H9 (cell line): ENCODE results near the gene RNF125. TPM values are rescaled to one million over a fixed set of nuclear protein-coding genes. Genes with fewer than 3 reads are reported as not detected.

Experiments
- DNase-seq: peaks from one replicate; pipeline ENCODE4 v3.0.0-alpha.2; 2017
- H2AFZ ChIP-seq: one replicate; pipeline ENCODE4 v1.6.1; 2013; ENCODE audit warnings: mild to moderate bottlenecking, low read length, control low read depth, moderate library complexity
- H2AK5ac ChIP-seq: 2 replicates; pipeline ENCODE4 v1.6.1; 2013; ENCODE audit warnings: low read length, control low read depth, mixed read lengths; ENCODE audit not compliant: insufficient read length
- H2BK120ac ChIP-seq: one replicate; pipeline ENCODE4 v1.6.1; 2013; ENCODE audit warnings: low read depth, mild to moderate bottlenecking, low read length, control low read depth, inconsistent platforms; ENCODE audit not compliant: poor library complexity, severe bottlenecking
- H2BK12ac ChIP-seq: 2 replicates; pipeline ENCODE4 v1.6.1; 2013; ENCODE audit warnings: low read length, control low read depth, mixed read lengths, low read depth; ENCODE audit not compliant: insufficient read length
- H2BK15ac ChIP-seq: 2 replicates; pipeline ENCODE4 v1.6.1; 2013; ENCODE audit warnings: low read depth, low read length, control low read depth
- H2BK20ac ChIP-seq: one replicate; pipeline ENCODE4 v1.6.1; 2013; ENCODE audit warnings: low read depth, mild to moderate bottlenecking, low read length, control low read depth, inconsistent platforms; ENCODE audit not compliant: poor library complexity, severe bottlenecking
- H2BK5ac ChIP-seq: 2 replicates; pipeline ENCODE4 v1.6.1; 2013; ENCODE audit warnings: low read length, control low read depth, mixed read lengths; ENCODE audit not compliant: insufficient read length
- H3K14ac ChIP-seq: 2 replicates; pipeline ENCODE4 v1.6.1; 2013; ENCODE audit warnings: low read length, control low read depth; ENCODE audit not compliant: insufficient read depth
- H3K18ac ChIP-seq: 2 replicates; pipeline ENCODE4 v1.6.1; 2013; ENCODE audit warnings: low read depth, mild to moderate bottlenecking, mixed read lengths, low read length, control low read depth; ENCODE audit not compliant: insufficient read length
- H3K23ac ChIP-seq: 2 replicates; pipeline ENCODE4 v1.6.1; 2013; ENCODE audit warnings: low read length, control low read depth, mixed read lengths, low read depth; ENCODE audit not compliant: insufficient read length
- H3K23me2 ChIP-seq: 2 replicates; pipeline ENCODE4 v1.6.1; 2013; ENCODE audit warnings: low read depth, mild to moderate bottlenecking, mixed read lengths, low read length, control low read depth; ENCODE audit not compliant: insufficient read length, poor library complexity, severe bottlenecking
- H3K27ac ChIP-seq: 2 replicates; pipeline ENCODE4 v1.5.1; 2013; ENCODE audit warnings: low read length, control low read depth, mixed read lengths, low read depth; ENCODE audit not compliant: insufficient read length
- H3K27me3 ChIP-seq: 2 replicates; pipeline ENCODE4 v1.6.1; 2013; ENCODE audit warnings: low read length, control low read depth, inconsistent platforms; ENCODE audit not compliant: insufficient read depth
- H3K4ac ChIP-seq: 2 replicates; pipeline ENCODE4 v1.6.1; 2013; ENCODE audit warnings: low read depth, mild to moderate bottlenecking, control low read depth, inconsistent platforms, low read length, moderate library complexity
- H3K4me1 ChIP-seq: 2 replicates; pipeline ENCODE4 v1.6.1; 2013; ENCODE audit warnings: low read length, control low read depth, inconsistent platforms; ENCODE audit not compliant: insufficient read depth
- H3K4me2 ChIP-seq: 2 replicates; pipeline ENCODE4 v1.6.1; 2013; ENCODE audit warnings: low read length, control low read depth, mixed read lengths; ENCODE audit not compliant: insufficient read length, insufficient read depth
- H3K56ac ChIP-seq: 2 replicates; pipeline ENCODE4 v1.6.1; 2013; ENCODE audit warnings: low read depth, mild to moderate bottlenecking, mixed read lengths, low read length, control low read depth; ENCODE audit not compliant: insufficient read length
- H3K79me1 ChIP-seq: 2 replicates; pipeline ENCODE4 v1.6.1; 2013; ENCODE audit warnings: low read depth, mild to moderate bottlenecking, moderate library complexity, low read length, control low read depth, inconsistent platforms; ENCODE audit not compliant: insufficient read depth, poor library complexity, severe bottlenecking
- H3K79me2 ChIP-seq: 2 replicates; pipeline ENCODE4 v1.6.1; 2013; ENCODE audit warnings: low read length, control low read depth, inconsistent platforms; ENCODE audit not compliant: insufficient read depth
- H3K9ac ChIP-seq: 2 replicates; pipeline ENCODE4 v1.6.1; 2013; ENCODE audit warnings: low read length, control low read depth, mixed read lengths; ENCODE audit not compliant: insufficient read length; ENCODE audit errors: extremely low read depth
- H3K9me3 ChIP-seq: one replicate; pipeline ENCODE4 v1.6.1; 2013; ENCODE audit warnings: low read depth, low read length, inconsistent platforms; ENCODE audit not compliant: control insufficient read depth
- H3T11ph ChIP-seq: one replicate; pipeline ENCODE4 v1.6.1; 2013; ENCODE audit warnings: mild to moderate bottlenecking, low read length, control low read depth, inconsistent platforms
- H4K20me1 ChIP-seq: one replicate; pipeline ENCODE4 v1.6.1; 2013; ENCODE audit not compliant: control insufficient read depth, insufficient read length, insufficient read depth
- H4K5ac ChIP-seq: 2 replicates; pipeline ENCODE4 v1.6.1; 2013; ENCODE audit warnings: low read depth, mild to moderate bottlenecking, mixed read lengths, low read length, control low read depth; ENCODE audit not compliant: insufficient read length
- H4K8ac ChIP-seq: replicated peaks from 2 replicates; pipeline ENCODE4 v1.6.1; 2013; ENCODE audit warnings: low read length, control low read depth, mixed read lengths, low read depth; ENCODE audit not compliant: insufficient read length
- H4K91ac ChIP-seq: 2 replicates; pipeline ENCODE4 v1.6.1; 2013; ENCODE audit warnings: low read depth, mild to moderate bottlenecking, moderate library complexity, mixed read lengths, low read length, control low read depth; ENCODE audit not compliant: insufficient read length
- H3K27ac Mint-ChIP-seq, 3 experiments: 2 replicates in 2 of 3; 3 replicates in 1 of 3; pipeline ENCODE4 v1.8.0; 2020 to 2021; ENCODE audit warnings: mixed read lengths in 3 of 3, mild to moderate bottlenecking in 1 of 3, moderate library complexity in 1 of 3
- H3K27me3 Mint-ChIP-seq: 2 replicates; pipeline ENCODE4 v1.8.0; 2021; ENCODE audit warnings: low read depth, mild to moderate bottlenecking, moderate library complexity, mixed read lengths
- H3K36me3 Mint-ChIP-seq, 3 experiments: 2 replicates in 2 of 3; 3 replicates in 1 of 3; pipeline ENCODE4 v1.8.0; 2020 to 2021; ENCODE audit warnings: low read depth in 3 of 3, mixed read lengths in 3 of 3; ENCODE audit not compliant: insufficient read depth in 1 of 3
- H3K4me1 Mint-ChIP-seq, 2 experiments: 2 replicates each; pipeline ENCODE4 v1.8.0; 2020; ENCODE audit warnings: mixed read lengths in 2 of 2
- H3K4me3 Mint-ChIP-seq, 2 experiments: 2 replicates in 1 of 2; 3 replicates in 1 of 2; pipeline ENCODE4 v1.8.0; 2020 to 2021; ENCODE audit warnings: mild to moderate bottlenecking in 2 of 2, mixed read lengths in 2 of 2, moderate library complexity in 1 of 2
- H3K9me3 Mint-ChIP-seq, 2 experiments: 2 replicates in 1 of 2; 3 replicates in 1 of 2; pipeline ENCODE4 v1.8.0; 2020; ENCODE audit warnings: mild to moderate bottlenecking in 2 of 2, mixed read lengths in 2 of 2, moderate library complexity in 1 of 2
- WGBS: extraction: QIAGEN DNeasy Blood & Tissue Kit; methylation state at CpG from one replicate; pipeline ENCODE4 v1.1.7; 2013; ENCODE audit warnings: missing lambda C conversion rate, low lambda C conversion rate, mixed read lengths; ENCODE audit not compliant: insufficient read length; ENCODE audit errors: extremely low coverage; 5-methylcytosine and 5-hydroxymethylcytosine counted together
- long read RNA-seq: library from polyadenylated mRNA; unstranded; transcript quantifications from one replicate; pipeline ENCODE4 v2.0.0, GENCODE V29; 2020
- total RNA-seq: library from RNA; stranded (reverse); gene quantifications from 2 replicates; pipeline ENCODE4 v1.2.1, GENCODE V29; 2021
- TF ChIP-seq, protein P1 (sequence below): fragments of 200-600 bp; sonication (generic); conservative IDR thresholded peaks from 3 replicates; pipeline ENCODE4 v1.8.0; 2021; ENCODE audit warnings: antibody characterized with exemption, mild to moderate bottlenecking

Gene RNF125
- total RNA-seq: 8.3 and 9.4 TPM in 2 replicates
- long read RNA-seq, full-length matches to known transcripts: 38 of 45 reads
- long read RNA-seq, partial matches to known transcripts: 0 of 45 reads
- long read RNA-seq, other reads (novel, unspliced or antisense): 7 of 45 reads

DNA sequence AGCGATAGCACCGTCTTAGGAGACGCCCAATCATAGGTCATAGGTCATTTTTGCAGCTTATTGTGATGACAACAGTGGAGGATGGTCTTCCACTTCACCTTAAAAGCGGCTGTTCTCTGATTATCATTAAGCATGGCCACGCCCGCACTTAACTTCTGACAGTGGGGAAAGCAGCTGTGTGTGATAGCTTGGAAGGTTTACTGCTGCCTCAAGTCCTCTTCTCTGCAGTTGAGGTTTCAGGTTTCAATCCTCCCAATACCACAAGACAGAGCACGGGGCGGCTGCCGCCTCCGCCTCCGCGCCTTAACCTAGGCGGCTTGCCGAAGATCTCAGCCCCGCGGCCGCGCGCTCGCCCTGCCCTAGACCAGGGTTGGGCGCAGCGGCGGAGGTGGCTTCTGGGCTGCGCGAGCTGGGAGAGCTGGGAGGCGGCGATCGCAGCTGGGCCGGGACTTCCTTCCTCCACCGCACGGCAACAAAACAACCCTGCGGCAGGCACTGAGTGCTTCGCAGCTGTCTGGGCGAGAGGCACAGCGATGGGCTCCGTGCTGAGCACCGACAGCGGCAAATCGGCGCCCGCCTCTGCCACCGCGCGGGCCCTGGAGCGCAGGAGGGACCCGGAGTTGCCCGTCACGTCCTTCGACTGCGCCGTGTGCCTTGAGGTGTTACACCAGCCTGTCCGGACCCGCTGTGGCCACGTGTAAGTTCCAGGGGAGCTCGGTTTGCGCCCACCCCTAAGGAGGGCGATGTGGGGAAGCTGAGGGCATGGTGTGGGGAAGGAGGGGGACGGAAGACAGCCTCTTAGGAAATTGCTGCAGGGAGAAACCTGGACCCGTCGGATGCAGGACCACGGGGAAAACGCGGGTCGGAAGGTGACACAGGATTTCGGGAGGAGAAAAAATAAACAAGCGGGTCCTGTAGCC lies at the start of gene RNF125:
RNF125 (plus strand) TSS at position 495 of the 920 bp plus-strand sequence; CDS start at position 534, 39 bp downstream.
- no peak within 1 kb of the TSS for H2AK5ac ChIP-seq
- peak; percentile 89 for DNase-seq
- no peak within 1 kb of the TSS for H2BK120ac ChIP-seq
- H3K9me3 Mint-ChIP-seq: no peaks in the 10 kb centered on the region
- H4K91ac ChIP-seq: no peak within 1 kb of the TSS
- peaks cover 26 to 31% of the 10 kb centered on the region in 2 experiments for H3K4me1 Mint-ChIP-seq
- no peak within 1 kb of the TSS for H2BK5ac ChIP-seq
- no peak within 1 kb of the TSS for H3K56ac ChIP-seq
- H4K5ac ChIP-seq: no peak within 1 kb of the TSS
- no CpG with 5 or more reads among the region's 66 CpGs for WGBS
- H3K23ac ChIP-seq: no peak within 1 kb of the TSS
- H3K14ac ChIP-seq: peak within 1 kb of the TSS; percentile 74
- H3K23me2 ChIP-seq: peaks cover 15% of the 10 kb centered on the region
- H3K27me3 Mint-ChIP-seq: peaks cover 16% of the 10 kb centered on the region
- H3K27me3 ChIP-seq: no peaks in the 10 kb centered on the region
- H3K4ac ChIP-seq: no peak within 1 kb of the TSS
- peak within 1 kb of the TSS in 2 of 3 experiments; percentile 88 to 98 for H3K27ac Mint-ChIP-seq
- no peak within 1 kb of the TSS for H3T11ph ChIP-seq
- H3K9me3 ChIP-seq: no peaks in the 10 kb centered on the region
- no peaks in the 10 kb centered on the region for H3K79me1 ChIP-seq
- H3K27ac ChIP-seq: no peak within 1 kb of the TSS
- H3K36me3 Mint-ChIP-seq: 0 out of 7 replicates have a peak, but pooled peaks cover 0 to 4% (median 0%) of the 10 kb centered on the region in 3 experiments
- H3K4me3 Mint-ChIP-seq: peak within 1 kb of the TSS; percentile 90 to 94
- H3K4me2 ChIP-seq: peak within 1 kb of the TSS; percentile 74
- H2BK20ac ChIP-seq: no peak within 1 kb of the TSS
- no peaks in the 10 kb centered on the region; the same call in 1 of the 2 replicates for H3K79me2 ChIP-seq
- peak within 1 kb of the TSS; percentile 67 for H3K9ac ChIP-seq
- no peak within 1 kb of the TSS for H4K8ac ChIP-seq
- no peak within 1 kb of the TSS for H2AFZ ChIP-seq
- peaks cover 4% of the 10 kb centered on the region for H3K4me1 ChIP-seq
- peak within 1 kb of the TSS; percentile 85 for H3K18ac ChIP-seq
- H2BK15ac ChIP-seq: no peak within 1 kb of the TSS
- H2BK12ac ChIP-seq: no peak within 1 kb of the TSS
- H4K20me1 ChIP-seq: no peaks in the 10 kb centered on the region
- TF ChIP-seq, protein P1, sequence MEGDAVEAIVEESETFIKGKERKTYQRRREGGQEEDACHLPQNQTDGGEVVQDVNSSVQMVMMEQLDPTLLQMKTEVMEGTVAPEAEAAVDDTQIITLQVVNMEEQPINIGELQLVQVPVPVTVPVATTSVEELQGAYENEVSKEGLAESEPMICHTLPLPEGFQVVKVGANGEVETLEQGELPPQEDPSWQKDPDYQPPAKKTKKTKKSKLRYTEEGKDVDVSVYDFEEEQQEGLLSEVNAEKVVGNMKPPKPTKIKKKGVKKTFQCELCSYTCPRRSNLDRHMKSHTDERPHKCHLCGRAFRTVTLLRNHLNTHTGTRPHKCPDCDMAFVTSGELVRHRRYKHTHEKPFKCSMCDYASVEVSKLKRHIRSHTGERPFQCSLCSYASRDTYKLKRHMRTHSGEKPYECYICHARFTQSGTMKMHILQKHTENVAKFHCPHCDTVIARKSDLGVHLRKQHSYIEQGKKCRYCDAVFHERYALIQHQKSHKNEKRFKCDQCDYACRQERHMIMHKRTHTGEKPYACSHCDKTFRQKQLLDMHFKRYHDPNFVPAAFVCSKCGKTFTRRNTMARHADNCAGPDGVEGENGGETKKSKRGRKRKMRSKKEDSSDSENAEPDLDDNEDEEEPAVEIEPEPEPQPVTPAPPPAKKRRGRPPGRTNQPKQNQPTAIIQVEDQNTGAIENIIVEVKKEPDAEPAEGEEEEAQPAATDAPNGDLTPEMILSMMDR: no peak; the same call in 2 of the 3 replicates
